H1 (cell line): ENCODE measurements around the gene NT5DC1. TPM values are rescaled to one million over a fixed set of nuclear protein-coding genes. Genes with fewer than 3 reads are reported as not detected.

Source experiments
- CEBPB ChIP-seq: IDR thresholded peaks from 2 replicates; pipeline ENCODE4 v1.6.1; 2012; ENCODE audit warnings: low read depth, low read length
- JUND ChIP-seq: IDR thresholded peaks from 2 replicates; pipeline ENCODE4 v1.6.1; 2011; ENCODE audit warnings: mild to moderate bottlenecking, improper control_type of control experiment, low read length
- POLR2AphosphoS5 ChIP-seq: IDR thresholded peaks from 2 replicates; pipeline ENCODE4 v1.6.1; 2011; ENCODE audit warnings: low read depth, low read length
- polyA plus RNA-seq, 7 experiments: library from polyadenylated mRNA; depleted of rRNA in 3 of 7; stranded (reverse) in 5 of 7; unstranded in 2 of 7; fragments of >200 nt in 5 of 7; fragments of 200-250 nt in 2 of 7; gene quantifications; 1 replicate in 5 of 7; 2 replicates in 1 of 7; 4 replicates in 1 of 7; pipeline versions ENCODE4 v1.2.1 to v1.2.3, GENCODE V29; 2011 to 2013; ENCODE audit warnings: missing spikeins in 2 of 7, mixed read lengths in 2 of 7
- total RNA-seq: library from RNA; stranded (reverse); fragmentation: NEBNext Ultra II Directional; extraction: Animal tissue kit (Norgen Biotek cat#: 25700); gene quantifications from 2 replicates; pipeline ENCODE4 v1.2.1, GENCODE V29; 2021
- TF ChIP-seq, protein P1 (sequence below), 3 experiments: IDR thresholded peaks; 1 replicate in 2 of 3; 2 replicates in 1 of 3; pipeline versions ENCODE4 v1.5.1 to v1.6.1; 2011; ENCODE audit warnings: low read length in 3 of 3, mild to moderate bottlenecking in 3 of 3, inconsistent platforms in 2 of 3, low read depth in 1 of 3, moderate library complexity in 1 of 3; ENCODE audit not compliant: insufficient read depth in 1 of 3; ENCODE audit errors: control extremely low read depth in 1 of 3

The NT5DC1 gene
- total and polyA plus RNA-seq, 2 of the 8 experiments (the other 6 are each of a cell fraction or from before 2014, with no cell fraction given) = 25.3 to 72.7 TPM

DNA sequence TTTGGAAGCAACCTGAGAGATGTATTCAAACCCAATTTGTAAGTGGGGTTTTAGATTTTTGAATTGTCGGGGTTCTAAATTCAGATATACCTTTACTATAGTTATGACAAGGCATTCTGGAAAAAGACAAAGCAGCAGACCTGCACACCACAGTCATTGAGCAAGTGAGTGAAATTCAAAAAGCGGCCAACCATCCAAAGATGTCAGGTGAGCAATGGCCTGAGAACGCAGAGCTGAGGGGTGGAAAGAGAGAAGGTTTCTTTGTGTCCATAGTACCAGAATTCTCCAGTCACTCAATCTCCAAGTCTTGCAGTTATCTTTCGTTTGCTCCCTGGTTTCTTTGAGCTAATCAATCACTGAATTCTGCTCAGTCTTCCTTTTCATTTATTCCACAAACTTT lies 38.2 kb upstream of the NT5DC1 start (continued):
- TF ChIP-seq JUND (no peak), CEBPB (no peak), POLR2AphosphoS5 (no peak)
- TF ChIP-seq, protein P1, sequence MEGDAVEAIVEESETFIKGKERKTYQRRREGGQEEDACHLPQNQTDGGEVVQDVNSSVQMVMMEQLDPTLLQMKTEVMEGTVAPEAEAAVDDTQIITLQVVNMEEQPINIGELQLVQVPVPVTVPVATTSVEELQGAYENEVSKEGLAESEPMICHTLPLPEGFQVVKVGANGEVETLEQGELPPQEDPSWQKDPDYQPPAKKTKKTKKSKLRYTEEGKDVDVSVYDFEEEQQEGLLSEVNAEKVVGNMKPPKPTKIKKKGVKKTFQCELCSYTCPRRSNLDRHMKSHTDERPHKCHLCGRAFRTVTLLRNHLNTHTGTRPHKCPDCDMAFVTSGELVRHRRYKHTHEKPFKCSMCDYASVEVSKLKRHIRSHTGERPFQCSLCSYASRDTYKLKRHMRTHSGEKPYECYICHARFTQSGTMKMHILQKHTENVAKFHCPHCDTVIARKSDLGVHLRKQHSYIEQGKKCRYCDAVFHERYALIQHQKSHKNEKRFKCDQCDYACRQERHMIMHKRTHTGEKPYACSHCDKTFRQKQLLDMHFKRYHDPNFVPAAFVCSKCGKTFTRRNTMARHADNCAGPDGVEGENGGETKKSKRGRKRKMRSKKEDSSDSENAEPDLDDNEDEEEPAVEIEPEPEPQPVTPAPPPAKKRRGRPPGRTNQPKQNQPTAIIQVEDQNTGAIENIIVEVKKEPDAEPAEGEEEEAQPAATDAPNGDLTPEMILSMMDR (IDR thresholded peaks at IDR 0.05; ENCODE audit: control extremely low read depth in 1 of 3, insufficient read depth in 1 of 3, low read depth in 1 of 3, low read length in 3 of 3) = no peak
